ENCODE measurements around the gene MAEL. TPM values are rescaled to one million over a fixed set of nuclear protein-coding genes. Genes with fewer than 3 reads are reported as not detected.

Gene MAEL
- total and polyA plus RNA-seq, 2 donors (not counting 1 experiment from before 2014, with no cell fraction given), result 0.04 TPM; not detected in 1

GRCh38 chr1:166999075-166999474 lies 10.0 kb downstream of the MAEL start:
- H3K9ac ChIP-seq (ENCODE audit: low read length), result no peak overlapping the region
- Mint-ChIP-seq H3K4me1 (no peaks in the 10 kb centered on the region), H3K4me3 (no peak overlapping the region), H3K27ac (no peak overlapping the region), H3K9me3 (ENCODE audit: insufficient read depth) (peaks cover 6% of the 10 kb centered on the region), H3K27me3 (peaks cover 32% of the 10 kb centered on the region)
- H3K4me1 ChIP-seq (ENCODE audit: control insufficient read depth in 2 of 2, insufficient read depth in 2 of 2, low read length in 2 of 2), result no peaks in the 10 kb centered on the region
- H3K4me3 ChIP-seq (ENCODE audit: control extremely low read depth in 1 of 5, extremely low read depth in 1 of 5, insufficient read depth in 1 of 5, low read depth in 2 of 5, low read length in 4 of 5), result no peak overlapping the region
- no peaks in the 10 kb centered on the region for H3K79me2 ChIP-seq (ENCODE audit: control insufficient read depth, insufficient read depth, low read length)
- no peaks in the 10 kb centered on the region for H3K36me3 ChIP-seq (replicated peaks in 1 of 2; ENCODE audit: control extremely low read depth in 1 of 2, control insufficient read depth in 1 of 2, extremely low read depth in 1 of 2, insufficient read depth in 2 of 2, low read length in 1 of 2)
- H3K27ac ChIP-seq (ENCODE audit: low read length in 2 of 2), result no peak overlapping the region
- no peak overlapping the region for H2AFZ ChIP-seq (ENCODE audit: insufficient read depth, low read depth, low read length, poor library complexity, severe bottlenecking)
- H3K27me3 ChIP-seq (replicated peaks in 1 of 4; ENCODE audit: control extremely low read depth in 1 of 4, control insufficient read depth in 3 of 4, insufficient read depth in 4 of 4, low read length in 3 of 4), result no peaks in the 10 kb centered on the region
- H3K4me2 ChIP-seq (replicated peaks; ENCODE audit: low read depth, low read length, poor library complexity, severe bottlenecking), result no peak overlapping the region
- ChIA-PET POLR2A (interaction anchor here (0.7 kb wide), 1 partner anchor 263 kb away, joined by 3 read pairs; no protein-coding TSS in a partner anchor), CTCF (no interaction called here)
- no CpG with 5 or more reads among the region's 1 CpG for WGBS (ENCODE audit: insufficient coverage)
- intact Hi-C loops (cut with micrococcal nuclease), result no loop called here
- H4K20me1 ChIP-seq (ENCODE audit: control insufficient read depth, insufficient read depth, low read length, poor library complexity, severe bottlenecking), result no peaks in the 10 kb centered on the region
- no peak for DNase-seq
- ATAC-seq (ENCODE audit: low read depth), result no peak
- TF ChIP-seq EZH2 (IDR thresholded peaks at IDR 0.05; ENCODE audit: borderline replicate concordance, insufficient read depth, low read depth, low read length, poor library complexity, severe bottlenecking), result no peak
- no peak for TF ChIP-seq CTCF (IDR thresholded peaks at IDR 0.05)
- H3K9me3 ChIP-seq (ENCODE audit: control extremely low read depth in 1 of 3, control insufficient read depth in 2 of 3, insufficient read depth in 1 of 3, low read length in 2 of 3), result peaks cover 0 to 3% (median 3%) of the 10 kb centered on the region in 3 donors

- Mint-ChIP-seq H3K4me3 (no peak overlapping the region), H3K4me1 (no peaks in the 10 kb centered on the region), H3K9me3 (ENCODE audit: insufficient read depth) (peaks cover 6% of the 10 kb centered on the region), H3K27ac (no peak overlapping the region), H3K27me3 (peaks cover 32% of the 10 kb centered on the region)
- ChIA-PET POLR2A (interaction anchor here (0.7 kb wide), 1 partner anchor 262 kb away, joined by 3 read pairs; no protein-coding TSS in a partner anchor), CTCF (no interaction called here)
- Histone ChIP-seq H3K27me3 (replicated peaks in 1 of 4; ENCODE audit: control extremely low read depth in 1 of 4, control insufficient read depth in 3 of 4, insufficient read depth in 4 of 4, low read length in 3 of 4) (no peaks in the 10 kb centered on the region), H3K79me2 (ENCODE audit: control insufficient read depth, insufficient read depth, low read length) (no peaks in the 10 kb centered on the region), H3K4me3 (ENCODE audit: control extremely low read depth in 1 of 5, extremely low read depth in 1 of 5, insufficient read depth in 1 of 5, low read depth in 2 of 5, low read length in 4 of 5) (no peak overlapping the region), H3K27ac (ENCODE audit: low read length in 2 of 2) (no peak overlapping the region), H3K36me3 (replicated peaks in 1 of 2; ENCODE audit: control extremely low read depth in 1 of 2, control insufficient read depth in 1 of 2, extremely low read depth in 1 of 2, insufficient read depth in 2 of 2, low read length in 1 of 2) (no peaks in the 10 kb centered on the region), H3K4me2 (replicated peaks; ENCODE audit: low read depth, low read length, poor library complexity, severe bottlenecking) (no peak overlapping the region), H4K20me1 (ENCODE audit: control insufficient read depth, insufficient read depth, low read length, poor library complexity, severe bottlenecking) (no peaks in the 10 kb centered on the region), H3K9me3 (ENCODE audit: control extremely low read depth in 1 of 3, control insufficient read depth in 2 of 3, insufficient read depth in 1 of 3, low read length in 2 of 3) (peaks cover 0 to 3% (median 3%) of the 10 kb centered on the region in 3 donors), H2AFZ (ENCODE audit: insufficient read depth, low read depth, low read length, poor library complexity, severe bottlenecking) (no peak overlapping the region), H3K9ac (ENCODE audit: low read length) (no peak overlapping the region), H3K4me1 (ENCODE audit: control insufficient read depth in 2 of 2, insufficient read depth in 2 of 2, low read length in 2 of 2) (no peaks in the 10 kb centered on the region)
- ATAC-seq (ENCODE audit: low read depth) (no peak), DNase-seq (no peak)
- intact Hi-C loops (cut with micrococcal nuclease), result no loop called here
- WGBS (ENCODE audit: insufficient coverage), result 55% methylated on average over 3 of the region's 3 CpGs
- TF ChIP-seq EZH2 (IDR thresholded peaks at IDR 0.05; ENCODE audit: borderline replicate concordance, insufficient read depth, low read depth, low read length, poor library complexity, severe bottlenecking) (no peak), CTCF (IDR thresholded peaks at IDR 0.05) (no peak)
Measured at GRCh38 chr1:166999500-167000055, 10.5 kb downstream of the MAEL start.

All from B cell (primary cell).